Endodermal cell (in vitro differentiated cells): ENCODE measurements around the gene TRMT1. TPM values are rescaled to one million over a fixed set of nuclear protein-coding genes. Genes with fewer than 3 reads are reported as not detected.
A peak's percentile ranks its signal among the peaks of the same experiment; 100 is the strongest.

Experiments
- DNase-seq: peaks from one replicate; pipeline ENCODE4 v3.0.0-alpha.2; 2017
- H3K27ac ChIP-seq: 2 replicates; pipeline ENCODE4 v1.5.1; 2013; ENCODE audit warnings: mild to moderate bottlenecking, low read depth, low read length, moderate library complexity
- H3K27me3 ChIP-seq: 2 replicates; pipeline ENCODE4 v1.6.1; 2013; ENCODE audit warnings: mild to moderate bottlenecking, low read length, moderate library complexity; ENCODE audit not compliant: insufficient read depth, control insufficient read depth, poor library complexity, severe bottlenecking
- H3K36me3 ChIP-seq: 2 replicates; pipeline ENCODE4 v1.7.0; 2013; ENCODE audit warnings: mild to moderate bottlenecking, low read length, moderate library complexity; ENCODE audit not compliant: control insufficient read depth, insufficient read depth
- H3K4me1 ChIP-seq: one replicate; pipeline ENCODE4 v1.7.0; 2013; ENCODE audit warnings: low read length; ENCODE audit not compliant: control insufficient read depth, insufficient read depth
- H3K4me3 ChIP-seq: 2 replicates; pipeline ENCODE4 v1.5.1; 2013; ENCODE audit warnings: mild to moderate bottlenecking, low read length, moderate library complexity
- H3K9ac ChIP-seq: 2 replicates; pipeline ENCODE4 v1.6.1; 2013; ENCODE audit warnings: mild to moderate bottlenecking, low read length, moderate library complexity; ENCODE audit not compliant: poor library complexity, severe bottlenecking; ENCODE audit errors: extremely low read depth
- H3K9me3 ChIP-seq: 2 replicates; pipeline ENCODE4 v1.6.1; 2013; ENCODE audit warnings: mild to moderate bottlenecking, low read length, moderate library complexity; ENCODE audit not compliant: control insufficient read depth
- H3K27ac Mint-ChIP-seq: 2 replicates; pipeline ENCODE4 v1.8.0; 2020; ENCODE audit warnings: mixed read lengths
- H3K27me3 Mint-ChIP-seq: 2 replicates; pipeline ENCODE4 v1.8.0; 2021; ENCODE audit warnings: mild to moderate bottlenecking, mixed read lengths; ENCODE audit not compliant: insufficient read depth
- H3K36me3 Mint-ChIP-seq: 2 replicates; pipeline ENCODE4 v1.8.0; 2020; ENCODE audit warnings: low read depth, mixed read lengths
- H3K4me1 Mint-ChIP-seq: 2 replicates; pipeline ENCODE4 v1.8.0; 2020; ENCODE audit warnings: mixed read lengths
- H3K4me3 Mint-ChIP-seq: 2 replicates; pipeline ENCODE4 v1.8.0; 2020; ENCODE audit warnings: mild to moderate bottlenecking, moderate library complexity, mixed read lengths
- H3K9me3 Mint-ChIP-seq: 2 replicates; pipeline ENCODE4 v1.8.0; 2020; ENCODE audit warnings: mild to moderate bottlenecking, mixed read lengths
- WGBS, 2 experiments: methylation state at CpG; one replicate each; pipeline versions ENCODE4 v1.1.5 to v1.1.7; 2013; ENCODE audit warnings: missing lambda C conversion rate in 2 of 2, mixed read lengths in 1 of 2; ENCODE audit not compliant: insufficient coverage in 1 of 2, insufficient read length in 1 of 2; 5-methylcytosine and 5-hydroxymethylcytosine counted together
- total RNA-seq, 2 donors: library from RNA; stranded (reverse); fragmentation: NEBNext Ultra II Directional in 1 of 2; extraction: Animal tissue kit (Norgen Biotek cat#: 25700) in 1 of 2; gene quantifications; 2 replicates in 1 of 2; 3 replicates in 1 of 2; pipeline ENCODE4 v1.2.1, GENCODE V29; 2021
- TF ChIP-seq, protein P1 (sequence below): fragments of 200-600 bp; sonication (generic); conservative IDR thresholded peaks from 2 replicates; pipeline ENCODE4 v1.5.0; 2021; ENCODE audit warnings: antibody characterized with exemption, mild to moderate bottlenecking

TRMT1 gene
- total RNA-seq, 2 donors from 2014 or later: 51.3 to 66.2 TPM

- no peak overlapping the region for H3K9ac ChIP-seq
These were observed 11.5 kb downstream of the TRMT1 start for GRCh38 chr19:13104848-13105711.

DNA sequence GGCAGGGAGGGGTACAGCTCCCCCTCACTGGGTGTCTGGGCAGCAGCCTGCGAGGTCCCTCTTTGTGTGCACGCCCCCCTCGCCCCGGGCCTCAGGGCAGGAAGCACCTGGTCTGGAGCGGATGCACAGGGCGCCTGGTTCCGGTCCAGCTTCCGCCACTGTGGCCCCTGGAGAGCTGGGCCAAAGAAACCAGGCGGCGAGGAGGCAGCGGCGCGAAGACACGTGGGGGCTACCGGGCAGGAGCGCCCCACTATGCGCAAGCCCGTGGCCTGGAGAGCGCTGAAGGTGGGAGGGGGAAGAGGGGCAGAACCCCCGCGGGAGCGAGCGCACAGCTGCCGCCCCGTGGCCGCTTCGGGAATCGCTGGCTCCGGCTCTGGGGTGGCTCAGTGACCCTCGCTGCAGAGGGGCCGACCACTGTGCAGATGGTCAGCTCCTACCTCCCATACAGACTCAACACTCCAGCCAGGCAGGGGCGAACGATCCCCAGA lies 12.1 kb downstream of the TRMT1 start:
- Histone ChIP-seq H3K9ac (no peak overlapping the region), H3K4me3 (no peak overlapping the region), H3K27ac (no peak overlapping the region), H3K9me3 (no peaks in the 10 kb centered on the region), H3K4me1 (no peaks in the 10 kb centered on the region), H3K27me3 (peaks cover 28% of the 10 kb centered on the region), H3K36me3 (peaks cover 3% of the 10 kb centered on the region)
- Mint-ChIP-seq H3K27ac (no peak overlapping the region), H3K4me1 (peaks cover 7% of the 10 kb centered on the region), H3K36me3 (peaks cover 16% of the 10 kb centered on the region), H3K9me3 (no peaks in the 10 kb centered on the region), H3K27me3 (peaks cover 27% of the 10 kb centered on the region), H3K4me3 (no peak overlapping the region)
- TF ChIP-seq, protein P1, sequence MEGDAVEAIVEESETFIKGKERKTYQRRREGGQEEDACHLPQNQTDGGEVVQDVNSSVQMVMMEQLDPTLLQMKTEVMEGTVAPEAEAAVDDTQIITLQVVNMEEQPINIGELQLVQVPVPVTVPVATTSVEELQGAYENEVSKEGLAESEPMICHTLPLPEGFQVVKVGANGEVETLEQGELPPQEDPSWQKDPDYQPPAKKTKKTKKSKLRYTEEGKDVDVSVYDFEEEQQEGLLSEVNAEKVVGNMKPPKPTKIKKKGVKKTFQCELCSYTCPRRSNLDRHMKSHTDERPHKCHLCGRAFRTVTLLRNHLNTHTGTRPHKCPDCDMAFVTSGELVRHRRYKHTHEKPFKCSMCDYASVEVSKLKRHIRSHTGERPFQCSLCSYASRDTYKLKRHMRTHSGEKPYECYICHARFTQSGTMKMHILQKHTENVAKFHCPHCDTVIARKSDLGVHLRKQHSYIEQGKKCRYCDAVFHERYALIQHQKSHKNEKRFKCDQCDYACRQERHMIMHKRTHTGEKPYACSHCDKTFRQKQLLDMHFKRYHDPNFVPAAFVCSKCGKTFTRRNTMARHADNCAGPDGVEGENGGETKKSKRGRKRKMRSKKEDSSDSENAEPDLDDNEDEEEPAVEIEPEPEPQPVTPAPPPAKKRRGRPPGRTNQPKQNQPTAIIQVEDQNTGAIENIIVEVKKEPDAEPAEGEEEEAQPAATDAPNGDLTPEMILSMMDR: peak; percentile 84
- peak; percentile 87 for DNase-seq
- 63 to 81% methylated on average over 11 to 33 of the region's 33 CpGs for WGBS, 2 experiments

More at GRCh38 chr19:13104848-13105711, 11.5 kb downstream of the TRMT1 start:
- no peak overlapping the region for H3K27ac ChIP-seq
- H3K9me3 ChIP-seq: no peaks in the 10 kb centered on the region
- 94 to 96% methylated on average over 12 to 29 of the region's 29 CpGs for WGBS, 2 experiments
- peaks cover 7% of the 10 kb centered on the region for H3K4me1 Mint-ChIP-seq
- H3K4me3 ChIP-seq: no peak overlapping the region
- H3K9me3 Mint-ChIP-seq: no peaks in the 10 kb centered on the region
- peaks cover 20% of the 10 kb centered on the region for H3K27me3 Mint-ChIP-seq
- peaks cover 22% of the 10 kb centered on the region for H3K27me3 ChIP-seq
- H3K4me3 Mint-ChIP-seq: no peak overlapping the region
- no peak for DNase-seq
- TF ChIP-seq, protein P1: no peak
- H3K36me3 Mint-ChIP-seq: peaks cover 16% of the 10 kb centered on the region
- no peak overlapping the region for H3K27ac Mint-ChIP-seq
- peaks cover 3% of the 10 kb centered on the region for H3K36me3 ChIP-seq
- no peaks in the 10 kb centered on the region for H3K4me1 ChIP-seq

GRCh38 chr19:13103581-13104359 lies 12.8 kb downstream of the TRMT1 start:
- no peak overlapping the region for H3K4me3 Mint-ChIP-seq
- H3K27ac Mint-ChIP-seq: no peak overlapping the region
- no peaks in the 10 kb centered on the region for H3K9me3 Mint-ChIP-seq
- TF ChIP-seq, protein P1: no peak
- no peaks in the 10 kb centered on the region for H3K36me3 ChIP-seq
- peaks cover 13% of the 10 kb centered on the region for H3K36me3 Mint-ChIP-seq
- DNase-seq: no peak
- WGBS, 2 experiments: 93 to 95% methylated on average over 3 to 12 of the region's 13 CpGs
- H3K9me3 ChIP-seq: no peaks in the 10 kb centered on the region
- H3K4me1 ChIP-seq: no peaks in the 10 kb centered on the region
- H3K4me3 ChIP-seq: no peak overlapping the region
- peaks cover 7% of the 10 kb centered on the region for H3K4me1 Mint-ChIP-seq
- no peak overlapping the region for H3K9ac ChIP-seq
- peaks cover 35% of the 10 kb centered on the region for H3K27me3 ChIP-seq
- H3K27ac ChIP-seq: no peak overlapping the region
- H3K27me3 Mint-ChIP-seq: peaks cover 33% of the 10 kb centered on the region
